Lower leg skin (tissue), 4 donors: Measurements from ENCODE around the gene THYN1. TPM values are rescaled to one million over a fixed set of nuclear protein-coding genes. Genes with fewer than 3 reads are reported as not detected.

Source experiments
- DNase-seq, 2 donors: peaks; one replicate each; pipeline ENCODE4 v3.0.0-alpha.2; 2019; ENCODE audit warnings: low spot score in 2 of 2
- H3K4me3 ChIP-seq: fragments of 200-600 bp; sonication (generic); 2 replicates; pipeline ENCODE4 v1.5.1; 2017; ENCODE audit warnings: mild to moderate bottlenecking, low read depth; ENCODE audit not compliant: poor library complexity, severe bottlenecking
- CTCF ChIP-seq, 3 donors: fragments of 450-650 bp; IDR thresholded peaks; one replicate each; pipeline ENCODE4 v1.5.1; 2016; ENCODE audit warnings: antibody characterized with exemption in 3 of 3, mild to moderate bottlenecking in 3 of 3, moderate library complexity in 2 of 3
- POLR2A ChIP-seq, 2 donors: fragments of 450-650 bp; IDR thresholded peaks; one replicate each; pipeline ENCODE4 v1.6.1; 2016 to 2017; ENCODE audit warnings: antibody characterized with exemption in 2 of 2, mild to moderate bottlenecking in 1 of 2, moderate library complexity in 1 of 2
- WGBS, 2 donors: methylation state at CpG; one replicate each; pipeline ENCODE4 v1.1.5; 2018; 5-methylcytosine and 5-hydroxymethylcytosine counted together
- intact Hi-C: fragments of 100-400 bp; cut with DNase I; formaldehyde crosslinking; loops from one replicate; pipeline ENCODE4 v1.15.0; 2023; ENCODE audit warnings: low total_unique reads
- total RNA-seq, 4 donors: library from RNA; depleted of rRNA; stranded (reverse); fragments of >200 nt; gene quantifications; one replicate each; pipeline ENCODE4 v1.1.0, GENCODE V29; 2016

THYN1 gene
- 10 to 100 TPM in 3 of 4 donors, 1 to 10 TPM in 1; 9.1 to 35.7 (median 26.2) TPM for total RNA-seq

DNA sequence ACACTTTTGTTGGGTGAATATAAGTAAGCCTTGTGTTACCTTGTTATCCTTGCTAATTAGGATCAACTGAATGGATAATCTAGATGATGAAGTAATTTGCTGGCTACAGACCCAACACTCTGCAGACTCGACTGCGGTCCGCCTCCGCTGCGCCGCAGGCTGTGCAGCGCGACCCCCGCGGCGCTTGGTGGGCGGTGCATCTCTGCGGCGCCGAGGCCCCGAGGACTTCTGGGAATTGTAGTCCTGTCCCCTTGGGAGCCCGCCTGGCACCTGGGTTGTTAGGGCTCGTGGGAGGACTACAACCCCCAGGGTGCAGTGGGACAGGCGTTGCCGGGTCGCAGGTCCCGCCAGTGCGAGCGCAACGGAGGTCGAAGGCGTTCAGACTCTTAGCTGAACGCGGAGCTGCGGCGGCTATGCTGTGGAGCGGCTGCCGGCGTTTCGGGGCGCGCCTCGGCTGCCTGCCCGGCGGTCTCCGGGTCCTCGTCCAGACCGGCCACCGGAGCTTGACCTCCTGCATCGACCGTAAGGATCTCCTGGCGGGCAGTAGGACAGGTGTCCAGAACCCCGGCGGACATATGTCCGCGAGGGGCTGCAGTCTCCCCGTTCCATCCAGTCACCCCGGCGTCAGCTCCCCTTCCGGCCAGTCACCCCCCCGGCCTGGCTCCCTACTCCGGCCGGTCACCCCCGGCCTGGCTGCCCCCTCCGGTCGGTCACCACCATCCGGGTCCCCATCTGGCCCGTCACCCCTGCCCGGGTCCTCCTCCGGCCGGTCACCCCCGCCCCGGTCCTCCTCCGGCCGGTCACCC, at the start of gene THYN1, which contains the start of gene ACAD8:
Gene THYN1, minus strand, starts transcription at position 165 of the 806 bp plus-strand sequence. CDS start 470 bp downstream, outside the sequence.
Gene ACAD8, plus strand, starts transcription at position 381 of the 806 bp plus-strand sequence. Its CDS starts 33 bp downstream, at position 414.
- intact Hi-C loops, result no loop called here
- DNase-seq, result peak; percentile 96 to 99

GRCh38 chr11:134294664-134295063, 41.5 kb upstream of the THYN1 start:
- no peak overlapping the region for H3K4me3 ChIP-seq
- 89 to 91% methylated on average over 9 of the region's 9 CpGs for WGBS, 2 donors

More for the DNA sequence above, at the start of gene THYN1, which contains the start of gene ACAD8:
- peak within 1 kb of the TSS; percentile 63 for H3K4me3 ChIP-seq
- no peak for TF ChIP-seq CTCF (IDR thresholded peaks at IDR 0.05)
- no peak for TF ChIP-seq POLR2A (IDR thresholded peaks at IDR 0.05)
- WGBS, 2 donors, result 1% methylated on average over 23 to 65 of the region's 70 CpGs

DNA sequence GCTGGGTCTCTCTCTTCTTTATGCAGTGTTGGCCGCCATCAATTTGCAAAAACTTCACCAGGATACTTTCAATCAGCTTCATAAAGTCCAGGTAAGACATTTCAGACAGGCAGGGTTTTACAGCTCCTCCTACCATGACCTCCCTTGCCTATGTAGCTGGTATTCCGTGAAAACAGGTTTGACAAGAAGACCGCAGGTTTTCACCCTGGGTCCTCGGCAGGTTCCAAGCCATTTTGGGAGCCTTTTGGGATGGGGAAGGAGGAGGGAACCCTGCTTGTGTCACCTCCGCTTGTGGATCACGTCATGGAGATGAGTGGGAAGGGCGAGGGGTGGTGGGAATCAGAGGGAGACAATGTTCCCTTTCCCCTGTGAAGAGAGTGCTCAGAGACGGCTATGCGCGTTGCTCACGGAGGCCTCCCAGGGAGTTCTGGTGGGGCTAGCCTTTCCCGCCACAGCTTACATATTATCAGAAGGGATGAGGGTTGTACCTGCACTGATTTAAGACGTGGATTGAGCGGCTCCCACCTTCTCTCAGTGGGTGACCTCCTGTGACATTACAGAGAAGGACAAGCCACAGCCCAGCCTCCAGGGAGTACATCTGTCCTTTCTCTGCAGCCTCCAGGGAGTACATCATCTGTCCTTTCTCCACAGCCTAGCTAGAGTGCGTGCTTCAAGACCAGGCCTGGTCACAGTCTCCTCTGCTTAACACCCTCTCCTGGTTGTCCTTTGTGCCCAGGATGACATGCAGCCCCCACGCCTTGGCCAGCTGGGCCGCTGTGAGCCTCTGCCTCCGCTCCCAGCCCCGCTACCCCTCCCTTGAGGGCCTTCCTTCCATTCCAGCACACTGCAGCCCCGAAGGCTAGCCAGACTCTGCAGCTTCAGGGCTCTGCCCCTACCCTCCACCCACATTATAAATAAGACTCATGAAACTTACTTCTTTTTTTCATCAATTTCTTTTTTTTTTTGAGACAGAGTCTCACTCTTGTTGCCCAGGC, 40.3 kb upstream of the THYN1 start:
- TF ChIP-seq POLR2A (IDR thresholded peaks at IDR 0.05) (no peak), CTCF (IDR thresholded peaks at IDR 0.05) (no peak)
- H3K4me3 ChIP-seq, result no peak overlapping the region
- peak in 1 of 2 donors; percentile 49 for DNase-seq
- 75 to 81% methylated on average over 20 of the region's 20 CpGs for WGBS, 2 donors
- intact Hi-C loops, result no loop called here

More at GRCh38 chr11:134294664-134295063, 41.5 kb upstream of the THYN1 start:
- intact Hi-C loops, result no loop called here
- no peak for DNase-seq
- TF ChIP-seq POLR2A (IDR thresholded peaks at IDR 0.05) (no peak), CTCF (IDR thresholded peaks at IDR 0.05) (no peak)

- 77 to 78% methylated on average over 15 of the region's 15 CpGs for WGBS, 2 donors
- TF ChIP-seq CTCF (IDR thresholded peaks at IDR 0.05) (no peak), POLR2A (IDR thresholded peaks at IDR 0.05) (no peak)
- intact Hi-C loops, result no loop called here
- no peak overlapping the region for H3K4me3 ChIP-seq
- peak in 1 of 2 donors; percentile 72 for DNase-seq
Measured at GRCh38 chr11:134292661-134293060, 39.5 kb upstream of the THYN1 start.

DNA sequence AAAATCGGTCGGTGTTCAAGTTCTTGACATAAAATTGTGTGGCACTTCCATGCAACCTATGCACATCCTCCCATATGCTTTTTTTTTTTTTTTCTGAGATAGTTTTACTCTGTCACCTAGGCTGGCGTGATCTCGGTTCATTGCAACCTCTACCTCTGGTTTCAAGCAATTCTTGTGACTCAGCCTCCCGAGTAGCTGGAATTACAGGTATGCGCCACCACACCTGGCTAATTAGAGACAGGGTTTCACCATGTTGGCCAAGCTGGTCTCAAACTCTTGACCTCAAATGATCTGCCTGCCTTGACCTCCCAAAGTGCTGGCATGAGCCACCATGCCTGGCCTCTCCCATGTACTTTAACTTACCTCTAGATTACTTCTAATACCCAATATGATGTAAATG, 38.0 kb upstream of the THYN1 start:
- no peak for TF ChIP-seq CTCF (IDR thresholded peaks at IDR 0.05)
- no peak for TF ChIP-seq POLR2A (IDR thresholded peaks at IDR 0.05)
- 88 to 92% methylated on average over 6 of the region's 6 CpGs for WGBS, 2 donors
- H3K4me3 ChIP-seq, result no peak overlapping the region
- peak in 1 of 2 donors; percentile 18 for DNase-seq
- intact Hi-C loops, result no loop called here
